Limb (tissue), 2 donors: Measurements from ENCODE around the gene TGIF2.
A peak's percentile ranks its signal among the peaks of the same experiment; 100 is the strongest.

Experiments
- DNase-seq, 2 donors: peaks; one replicate each; pipeline ENCODE4 v3.0.0-alpha.2; 2016; ENCODE audit errors: extremely low spot score in 2 of 2

The TGIF2 gene

GRCh38 chr20:36573103-36573797 is at the start of gene TGIF2:
TGIF2 (plus strand) TSS chr20:36573597; CDS start chr20:36578775, 5,178 bp downstream.
- peak; percentile 92 to 95 for DNase-seq

- DNase-seq, result no peak
These were observed 47.6 kb upstream of the TGIF2 start for GRCh38 chr20:36525620-36526365.

DNA sequence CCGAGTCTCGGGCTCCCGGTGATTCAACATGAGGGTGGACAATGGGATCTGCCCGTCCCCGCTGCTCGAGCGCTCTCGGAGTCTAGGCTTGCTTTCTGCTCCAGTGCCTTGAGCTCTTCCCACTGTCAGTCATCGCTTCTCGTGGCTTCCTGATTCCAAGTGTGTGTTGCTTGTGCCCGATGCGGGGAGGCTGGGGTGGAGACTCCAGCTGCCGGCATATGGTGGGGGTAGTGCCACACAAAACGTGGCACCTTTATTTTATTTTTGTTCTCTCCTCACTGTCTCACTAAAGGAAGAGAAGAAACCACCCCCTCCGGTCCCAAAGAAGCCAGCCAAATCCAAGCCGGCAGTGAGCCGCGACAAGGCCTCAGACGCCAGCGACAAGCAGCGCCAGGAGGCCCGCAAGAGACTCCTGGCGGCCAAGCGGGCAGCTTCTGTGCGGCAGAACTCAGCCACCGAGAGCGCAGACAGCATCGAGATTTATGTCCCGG is 46.8 kb upstream of the TGIF2 start:
- DNase-seq, result no peak

DNA sequence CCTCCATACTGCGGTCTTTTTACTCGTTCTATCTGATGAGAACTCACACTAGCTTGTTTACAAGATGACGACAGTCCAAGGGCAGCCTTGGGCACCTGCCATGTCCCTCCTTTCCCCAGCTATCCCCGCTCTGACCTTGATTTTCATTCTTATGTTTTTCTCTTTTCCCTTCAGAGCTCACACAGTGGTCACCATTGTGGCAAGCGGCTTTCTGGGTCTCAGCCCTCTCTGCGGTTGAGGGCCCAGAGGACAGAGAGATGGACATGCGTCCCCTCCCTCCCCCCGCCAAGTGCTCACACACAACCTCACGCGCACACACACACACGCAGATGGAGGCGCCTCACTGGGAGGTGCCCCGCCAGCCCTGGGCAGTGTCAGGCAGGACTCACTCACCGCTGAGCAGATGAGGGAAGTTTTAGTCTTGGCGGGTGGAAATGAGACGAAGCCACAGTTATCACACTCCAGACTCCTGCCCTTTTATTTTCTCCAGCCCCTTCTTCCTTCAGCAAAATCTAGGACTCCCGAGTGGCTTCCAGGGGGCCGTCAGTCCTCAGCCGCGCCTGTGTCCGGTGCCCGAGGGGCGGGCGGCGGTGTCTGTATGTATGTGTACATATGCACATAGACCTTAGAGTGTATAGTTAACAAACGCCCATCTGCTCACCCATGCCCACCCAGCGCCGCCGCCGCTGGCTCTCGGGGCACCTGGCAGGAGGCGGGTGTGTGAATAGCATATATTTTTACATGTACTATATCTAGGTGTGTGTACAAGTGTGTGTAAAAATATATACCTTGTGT is 45.9 kb upstream of the TGIF2 start:
- DNase-seq, result no peak

GRCh38 chr20:36528176-36528874 is 45.1 kb upstream of the TGIF2 start:
- DNase-seq, result no peak

DNA sequence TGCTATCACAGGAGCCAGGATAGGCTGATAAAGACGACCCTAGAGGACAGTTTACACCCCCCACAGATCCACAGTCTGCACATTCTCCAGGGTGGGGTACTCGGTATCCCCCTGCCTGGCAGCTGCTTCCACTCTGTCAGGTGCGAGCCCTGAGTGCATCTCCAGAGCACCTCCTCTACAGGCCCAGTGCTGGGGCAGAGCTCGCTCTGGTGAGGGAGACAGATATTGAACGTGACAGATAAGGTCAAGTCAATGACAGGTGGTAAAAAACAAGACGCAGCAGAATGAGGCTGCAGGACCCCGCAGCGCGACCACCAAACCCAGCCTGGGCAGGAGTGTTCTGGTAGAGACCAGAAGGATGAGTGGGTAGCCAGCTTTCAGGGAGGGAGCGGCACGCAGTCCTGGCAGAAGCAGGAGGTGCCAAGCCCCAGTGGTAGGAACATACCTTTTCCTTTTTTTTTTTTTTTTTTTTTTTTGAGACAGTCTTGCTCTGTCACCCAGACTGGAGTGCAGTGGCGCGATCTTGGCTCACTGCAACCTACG is 44.5 kb upstream of the TGIF2 start:
- no peak for DNase-seq

- DNase-seq, result no peak
These were observed 41.0 kb upstream of the TGIF2 start for GRCh38 chr20:36532388-36532787.

DNA sequence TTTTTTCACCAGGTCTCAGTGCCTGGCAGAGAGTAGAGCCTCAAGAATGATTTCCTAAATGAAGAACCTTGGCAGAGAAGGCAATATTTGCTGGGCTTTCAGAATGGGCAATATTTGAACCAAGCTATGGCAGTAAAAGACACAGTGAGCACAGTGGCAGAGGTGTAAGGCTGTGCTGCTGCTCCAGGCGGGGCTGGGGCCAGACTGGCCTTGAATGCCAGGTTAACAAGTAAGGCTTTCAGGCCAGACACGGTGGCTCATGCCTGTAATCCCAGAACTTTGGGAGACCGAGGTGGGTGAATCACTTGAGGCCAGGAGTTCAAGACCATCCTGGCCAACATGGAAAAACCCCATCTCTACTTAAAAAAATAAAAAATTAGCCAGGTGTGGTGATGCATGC is 40.6 kb upstream of the TGIF2 start:
- no peak for DNase-seq

GRCh38 chr20:36538026-36538722 is 35.2 kb upstream of the TGIF2 start:
- peak in 1 of 2 donors; percentile 31 for DNase-seq

GRCh38 chr20:36540551-36541211 is 32.7 kb upstream of the TGIF2 start:
- no peak for DNase-seq

DNA sequence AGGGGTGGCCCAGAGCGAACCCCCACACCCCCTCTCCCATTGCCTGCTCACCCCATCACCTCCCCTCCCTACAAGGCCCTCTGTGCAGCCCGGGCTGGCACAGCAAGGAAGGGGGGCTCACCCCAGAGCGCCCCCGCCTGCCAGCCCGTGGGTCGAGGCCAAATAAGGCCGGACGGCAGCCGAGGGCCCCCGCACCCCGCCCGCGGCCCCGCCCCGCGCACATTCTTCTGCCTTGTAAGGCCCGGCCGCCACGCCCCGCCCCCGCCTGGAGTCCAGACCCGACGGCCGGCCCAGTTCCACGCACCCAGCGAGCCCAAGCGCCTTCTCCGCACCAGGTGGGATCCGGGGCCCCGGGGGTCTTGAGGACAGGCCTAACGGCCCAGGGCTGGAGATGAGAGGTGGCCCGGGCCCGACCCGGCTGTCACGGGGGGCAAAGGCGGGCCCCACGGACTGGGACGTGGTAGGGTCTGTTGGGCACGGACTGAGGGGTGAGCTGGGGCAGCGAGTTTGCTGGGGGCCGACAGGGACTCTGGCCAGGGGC is 32.1 kb upstream of the TGIF2 start, which contains the start of gene MYL9:
TSS of gene MYL9 (plus strand) at position 293 of the 541 bp plus-strand sequence. CDS start 3,366 bp downstream, outside the sequence.
- peak; percentile 62 to 85 for DNase-seq

GRCh38 chr20:36541768-36542488 is 31.5 kb upstream of the TGIF2 start:
- peak in 1 of 2 donors; percentile 64 for DNase-seq

DNA sequence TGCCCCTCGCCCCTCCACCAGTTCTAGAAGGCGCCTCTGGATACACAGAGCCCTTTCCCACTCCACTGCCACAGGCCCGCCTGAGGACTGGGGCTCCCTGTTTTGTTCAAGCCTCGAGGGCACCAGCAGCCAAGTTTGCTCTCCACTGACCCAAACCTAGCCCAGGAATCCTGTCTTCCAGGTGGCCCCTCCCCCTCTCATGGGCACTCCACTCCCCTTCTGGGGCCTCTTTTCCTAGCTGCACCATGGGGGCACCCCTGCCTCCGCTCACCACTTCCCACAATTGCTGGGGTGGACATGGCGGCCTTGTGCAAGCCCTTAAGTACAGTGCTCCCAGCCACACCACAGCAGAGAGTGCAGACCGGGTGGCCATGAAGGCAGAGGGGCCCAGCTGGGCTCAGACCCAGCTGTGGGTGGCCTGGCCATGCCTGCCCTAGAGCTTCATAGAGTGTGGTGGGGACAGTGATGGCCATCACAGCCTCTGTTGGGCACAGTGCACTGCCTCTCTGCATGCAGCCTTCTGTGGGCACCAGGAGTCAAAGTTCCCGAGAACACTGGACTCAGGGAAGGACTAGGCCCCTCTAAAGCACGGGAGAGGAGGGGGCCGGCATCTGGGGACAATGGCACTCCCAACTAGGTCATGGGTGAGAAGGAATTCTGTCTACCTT is 30.7 kb upstream of the TGIF2 start:
- no peak for DNase-seq

- no peak for DNase-seq
These were observed 29.9 kb upstream of the TGIF2 start for GRCh38 chr20:36543184-36544133.

DNA sequence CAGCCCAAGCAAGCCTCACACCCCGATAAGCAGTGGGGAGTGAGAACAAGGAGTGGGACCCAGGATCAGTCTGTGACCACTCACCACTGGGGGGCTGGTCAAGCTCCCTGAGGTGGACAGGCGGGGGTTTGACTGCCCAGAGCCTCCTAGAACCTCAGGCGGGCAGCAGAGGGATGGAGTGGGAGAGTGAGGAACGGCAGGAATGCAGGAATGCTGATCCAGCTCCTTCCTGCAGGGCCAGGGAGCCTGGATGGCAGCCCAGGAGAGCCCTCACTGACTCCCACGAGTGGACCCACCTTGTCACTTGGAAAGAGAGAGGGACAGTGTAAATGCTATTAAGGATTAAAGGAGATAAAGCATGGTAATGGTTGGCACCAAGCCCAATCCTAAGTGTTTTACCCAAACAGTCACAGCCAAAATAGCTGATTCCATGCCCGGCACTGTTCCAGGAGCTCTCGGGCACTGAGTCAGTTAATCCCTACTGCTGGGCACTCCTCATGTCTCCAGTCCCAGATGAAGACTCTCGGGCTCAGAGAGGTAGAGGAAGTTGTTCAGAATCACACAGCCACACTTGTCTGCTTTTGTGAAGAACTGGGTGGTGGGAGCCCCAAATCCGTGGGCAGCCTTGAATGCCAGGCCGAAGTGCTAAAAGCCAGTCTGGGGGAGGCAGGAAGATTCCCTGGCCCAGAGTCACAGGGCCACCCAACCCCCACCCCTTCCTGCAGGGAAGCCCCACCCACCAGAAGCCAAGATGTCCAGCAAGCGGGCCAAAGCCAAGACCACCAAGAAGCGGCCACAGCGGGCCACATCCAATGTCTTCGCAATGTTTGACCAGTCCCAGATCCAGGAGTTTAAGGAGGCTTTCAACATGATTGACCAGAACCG is 29.0 kb upstream of the TGIF2 start:
- DNase-seq, result no peak

GRCh38 chr20:36546111-36546736 is 27.2 kb upstream of the TGIF2 start:
- DNase-seq, result no peak
